HTR-8/SVneo (cell line): ENCODE results near the gene EFNA5.
"Not testable (repeated sequence)": the region's sequence is repeated elsewhere in the genome, so short reads cannot be mapped to it uniquely, and the experiment has no call there.

ENCODE experiments used
- DNase-seq: peaks from one replicate; pipeline ENCODE4 v3.0.0; 2011; ENCODE audit warnings: low spot score, mixed read lengths; ENCODE audit not compliant: insufficient read length
- FAIRE-seq: peaks from 2 replicates; lab custom pipeline; 2011; peaks lifted over from hg19 to GRCh38; lab: Jason Lieb, UNC

The EFNA5 gene

GRCh38 chr5:107446972-107447371, 223.8 kb downstream of the EFNA5 start:
- FAIRE-seq, result no peak
- DNase-seq, result no peak

GRCh38 chr5:107444300-107444699, 226.4 kb downstream of the EFNA5 start:
- FAIRE-seq (no peak), DNase-seq (no peak)

DNA sequence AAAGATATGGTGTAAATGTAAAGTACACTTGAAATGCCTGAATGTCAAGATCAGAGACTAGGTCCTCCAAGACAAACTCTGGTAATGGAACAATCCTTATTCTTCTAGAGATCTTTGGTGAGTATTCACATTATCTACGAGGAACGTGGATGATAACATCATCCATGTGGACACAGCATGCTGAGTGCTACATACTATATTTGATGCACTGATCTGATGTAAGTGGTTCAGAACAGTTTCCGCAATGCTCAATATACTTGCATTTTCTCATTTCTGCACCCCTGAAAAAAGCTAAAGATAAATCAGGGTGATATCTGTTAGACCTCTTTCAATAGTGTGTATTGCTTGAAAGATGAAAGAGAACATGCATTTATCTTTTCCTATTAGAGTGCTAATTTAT, 226.8 kb downstream of the EFNA5 start:
- DNase-seq (no peak), FAIRE-seq (no peak)

DNA sequence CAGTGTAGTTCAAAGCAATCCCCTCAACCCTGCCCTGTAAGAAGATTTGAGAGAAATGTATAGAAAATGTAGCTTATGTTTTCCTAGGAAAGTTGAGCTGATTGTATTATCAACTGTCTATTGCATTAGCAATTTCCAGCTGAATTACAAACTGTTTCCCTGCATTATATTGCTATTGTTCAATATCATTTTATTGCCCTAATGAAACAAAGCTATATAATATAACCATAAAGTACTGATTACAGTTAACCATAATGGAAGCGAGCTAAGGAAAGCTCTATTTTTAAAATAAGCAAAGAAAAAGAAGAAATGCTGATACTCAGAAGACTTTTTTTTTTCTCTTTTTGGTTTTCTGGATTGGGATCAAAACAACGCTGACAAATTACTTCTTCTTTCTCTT, 228.3 kb downstream of the EFNA5 start:
- no peak for FAIRE-seq
- no peak for DNase-seq

DNA sequence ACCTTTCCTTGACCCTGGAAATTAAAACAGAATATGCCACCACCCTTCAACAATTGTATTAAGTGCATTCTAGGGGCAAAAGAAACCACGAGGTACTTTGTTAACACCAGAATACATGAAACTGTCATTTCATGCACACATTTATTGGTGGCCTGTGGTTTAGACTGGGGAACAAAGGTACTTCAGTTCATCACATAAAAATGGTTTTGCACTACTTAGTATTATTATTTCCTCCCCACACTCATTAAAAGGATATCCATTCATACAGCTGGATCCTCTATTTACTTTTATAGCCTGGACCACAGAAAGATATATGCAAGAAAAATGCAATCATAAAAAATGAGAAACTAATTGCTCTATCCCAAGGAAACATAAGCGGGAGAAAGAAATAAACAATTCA, 230.9 kb downstream of the EFNA5 start:
- DNase-seq (no peak), FAIRE-seq (no peak)

- DNase-seq (no peak), FAIRE-seq (no peak)
Observed at GRCh38 chr5:107437986-107438510, 232.7 kb downstream of the EFNA5 start.

GRCh38 chr5:107437154-107437553, 233.6 kb downstream of the EFNA5 start:
- FAIRE-seq, result no peak

GRCh38 chr5:107436201-107436600, 234.5 kb downstream of the EFNA5 start:
- DNase-seq (no peak), FAIRE-seq (no peak)

More at GRCh38 chr5:107437154-107437553, 233.6 kb downstream of the EFNA5 start:
- DNase-seq, result no peak

DNA sequence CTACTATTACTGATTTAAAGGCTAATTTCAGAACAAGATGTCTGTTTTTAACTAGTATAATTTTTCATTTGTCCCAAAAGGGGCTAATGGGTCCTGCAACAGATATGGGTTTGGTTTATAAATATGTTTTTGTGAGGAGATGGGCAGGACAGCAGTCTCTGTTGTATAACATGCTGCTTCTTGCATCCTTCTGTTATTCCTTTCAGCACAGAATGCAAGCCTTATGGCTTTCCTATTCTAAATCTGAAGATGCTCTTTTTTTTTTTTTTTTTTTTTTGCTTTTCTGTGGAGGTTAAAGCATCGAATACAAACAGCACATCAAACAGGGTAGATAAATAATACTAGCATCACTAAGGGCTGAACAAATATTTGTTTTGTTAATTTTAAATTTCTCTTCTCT, 235.7 kb downstream of the EFNA5 start:
- FAIRE-seq (no peak), DNase-seq (no peak)

- FAIRE-seq, DNase-seq: not testable (repeated sequence)
Observed at GRCh38 chr5:107433646-107434045, 237.1 kb downstream of the EFNA5 start.

GRCh38 chr5:107431998-107432397, 238.7 kb downstream of the EFNA5 start:
- FAIRE-seq (no peak), DNase-seq (no peak)

- DNase-seq (no peak), FAIRE-seq (no peak)
Observed at GRCh38 chr5:107431536-107431935, 239.2 kb downstream of the EFNA5 start.

GRCh38 chr5:107430071-107430625, 240.6 kb downstream of the EFNA5 start:
- FAIRE-seq, result no peak
- no peak for DNase-seq

- DNase-seq (no peak), FAIRE-seq (no peak)
Observed at GRCh38 chr5:107428303-107428813, 242.4 kb downstream of the EFNA5 start.

DNA sequence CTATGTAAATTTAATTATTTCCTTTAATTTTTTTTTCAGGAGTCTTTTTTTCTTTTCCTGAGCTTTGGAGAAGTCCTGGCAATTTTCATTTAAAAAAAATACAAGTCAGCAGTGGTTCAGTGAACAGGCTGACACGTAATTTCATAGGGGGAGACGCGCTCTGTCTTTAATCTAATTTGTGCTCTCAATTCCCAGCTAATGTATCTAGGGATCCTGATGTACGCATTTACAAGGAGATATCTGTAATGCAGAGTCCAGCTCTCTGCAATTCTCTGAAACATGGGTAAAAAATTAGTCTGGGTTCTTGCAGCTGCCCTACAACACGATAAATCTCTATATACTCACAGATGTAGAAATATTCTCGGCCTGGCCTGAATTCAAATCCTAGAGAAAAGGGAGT, 243.9 kb downstream of the EFNA5 start:
- FAIRE-seq (no peak), DNase-seq (no peak)

- no peak for FAIRE-seq
- no peak for DNase-seq
Observed at GRCh38 chr5:107426209-107426608, 244.5 kb downstream of the EFNA5 start.

DNA sequence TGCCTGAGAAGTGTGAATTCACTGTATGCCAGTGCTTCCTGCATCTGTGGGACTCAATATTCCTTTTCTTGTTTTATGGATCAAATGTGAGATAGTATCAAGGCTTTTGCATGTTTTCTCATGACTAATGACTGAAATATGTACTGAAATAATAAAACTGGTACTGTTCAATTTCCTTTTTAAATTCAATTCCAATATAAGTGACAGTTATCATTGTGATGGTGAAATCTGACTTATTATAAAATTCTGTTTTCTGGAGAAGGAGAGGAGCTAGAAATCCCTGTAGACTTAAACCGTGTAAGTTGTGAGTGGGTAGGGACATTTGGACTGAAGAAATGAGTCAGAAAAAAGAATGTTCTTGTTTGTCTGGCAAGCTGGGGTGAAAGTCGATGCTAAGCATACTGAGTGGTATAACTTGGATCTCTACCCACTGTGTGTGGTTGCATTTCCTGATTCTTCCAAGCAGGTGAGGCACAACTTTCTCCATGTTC, 245.2 kb downstream of the EFNA5 start:
- FAIRE-seq, result peak; percentile 38

DNA sequence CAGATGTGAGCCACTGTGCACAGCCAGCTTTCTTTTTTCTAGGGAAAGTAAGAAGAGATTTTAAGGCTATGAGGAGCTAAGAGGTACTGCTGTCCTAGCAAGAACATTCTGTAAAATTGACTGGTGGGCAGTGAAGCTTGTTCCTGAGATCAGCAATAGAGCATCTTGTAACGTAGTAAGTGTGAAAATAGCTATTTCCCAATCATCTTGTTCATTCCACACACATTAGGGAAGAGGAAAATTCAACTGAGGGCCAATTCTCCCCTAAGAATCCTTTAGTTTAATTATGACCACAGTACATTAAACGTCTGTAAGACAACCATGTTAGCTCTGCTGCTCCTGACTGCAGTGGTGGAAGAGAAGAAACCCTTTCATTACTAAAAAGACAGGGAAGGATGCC, 246.2 kb downstream of the EFNA5 start:
- DNase-seq, result no peak
- FAIRE-seq, result no peak

More for the DNA sequence above, 245.2 kb downstream of the EFNA5 start:
- peak; percentile 38 for DNase-seq

GRCh38 chr5:107422494-107422893, 248.2 kb downstream of the EFNA5 start:
- FAIRE-seq (no peak), DNase-seq (no peak)

DNA sequence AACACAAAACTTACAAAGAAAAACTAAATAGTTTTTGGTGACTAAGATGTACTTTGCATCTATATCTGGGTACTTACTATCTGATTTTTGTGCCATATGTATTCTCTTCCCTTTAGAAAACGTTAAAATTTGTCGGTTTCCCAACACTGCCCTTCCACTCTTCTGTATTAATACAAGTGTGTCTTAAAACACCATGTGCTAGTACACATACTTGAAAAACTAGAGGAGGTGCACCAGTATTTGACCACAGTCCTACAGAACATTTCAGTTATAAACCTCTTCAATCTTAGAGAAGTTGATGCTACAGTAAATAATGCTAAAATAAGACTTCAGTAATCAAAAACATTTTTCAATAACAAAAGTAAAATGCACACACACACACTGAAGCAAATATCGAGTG, 251.2 kb downstream of the EFNA5 start:
- DNase-seq (no peak), FAIRE-seq (no peak)

GRCh38 chr5:107418902-107419301, 251.8 kb downstream of the EFNA5 start:
- FAIRE-seq (no peak), DNase-seq (no peak)

GRCh38 chr5:107418071-107418470, 252.7 kb downstream of the EFNA5 start:
- DNase-seq (no peak), FAIRE-seq (no peak)
